Transverse colon (tissue), 4 donors: ENCODE results near the gene PPP1R14D.

Experiments
- CTCF ChIP-seq, 5 experiments: fragments of 200-600 bp in 3 of 5; fragments of 450-650 bp in 2 of 5; sonication (generic) in 3 of 5; IDR thresholded peaks; 1 replicate in 2 of 5; 2 replicates in 3 of 5; pipeline ENCODE4 v1.5.1; 2016 to 2017; ENCODE audit warnings: antibody characterized with exemption in 5 of 5, inconsistent platforms in 3 of 5, mild to moderate bottlenecking in 2 of 5, moderate library complexity in 1 of 5
- POLR2AphosphoS5 ChIP-seq, 3 donors: sonication (generic); formaldehyde crosslinking; IDR thresholded peaks; one replicate each; pipeline ENCODE4 v1.6.1; 2016; ENCODE audit warnings: antibody characterized with exemption in 3 of 3

GRCh38 chr15:40815042-40815698, 13.3 kb downstream of the PPP1R14D start:
- TF ChIP-seq POLR2AphosphoS5 (IDR thresholded peaks at IDR 0.05) (no peak), CTCF (IDR thresholded peaks at IDR 0.05) (no peak)
